Smooth muscle cell (in vitro differentiated cells): ENCODE data around the gene CLIP2. TPM values are rescaled to one million over a fixed set of nuclear protein-coding genes. Genes with fewer than 3 reads are reported as not detected.
"Not testable (repeated sequence)": the region's sequence is repeated elsewhere in the genome, so short reads cannot be mapped to it uniquely, and the experiment has no call there.

Experiments used
- DNase-seq: peaks from one replicate; lab custom pipeline; 2025; ENCODE audit not compliant: unreplicated experiment; lab: John Stamatoyannopoulos, UW
- H2AFZ ChIP-seq: fragments of 200-600 bp; sonication (generic); 2 replicates; pipeline ENCODE4 v1.6.0; 2016; ENCODE audit warnings: antibody characterized with exemption, low read depth, mild to moderate bottlenecking
- H3F3A ChIP-seq: fragments of 200-600 bp; sonication (generic); 2 replicates; pipeline ENCODE4 v1.6.0; 2017; ENCODE audit warnings: antibody characterized with exemption, low read depth
- H3K27ac ChIP-seq: fragments of 200-600 bp; sonication (generic); 2 replicates; pipeline ENCODE4 v1.5.1; 2016; ENCODE audit warnings: low read depth, mild to moderate bottlenecking
- H3K27me3 ChIP-seq: fragments of 200-600 bp; sonication (generic); 2 replicates; pipeline ENCODE4 v1.6.1; 2016; ENCODE audit warnings: low read depth, mild to moderate bottlenecking
- H3K36me3 ChIP-seq: fragments of 200-600 bp; sonication (generic); 2 replicates; pipeline ENCODE4 v1.5.1; 2016; ENCODE audit warnings: low read depth
- H3K4me1 ChIP-seq: fragments of 200-600 bp; sonication (generic); 2 replicates; pipeline ENCODE4 v1.5.1; 2016; ENCODE audit warnings: low read depth
- H3K4me2 ChIP-seq: fragments of 200-600 bp; sonication (generic); 2 replicates; pipeline ENCODE4 v1.6.0; 2016; ENCODE audit warnings: mild to moderate bottlenecking
- H3K4me3 ChIP-seq: fragments of 200-600 bp; sonication (generic); 2 replicates; pipeline ENCODE4 v1.5.1; 2016; ENCODE audit warnings: mild to moderate bottlenecking
- H3K79me2 ChIP-seq: fragments of 200-600 bp; sonication (generic); 2 replicates; pipeline ENCODE4 v1.6.0; 2016; ENCODE audit warnings: low read depth, mild to moderate bottlenecking
- H3K9ac ChIP-seq: fragments of 200-600 bp; sonication (generic); 2 replicates; pipeline ENCODE4 v1.6.0; 2016; ENCODE audit warnings: low read depth
- H3K9me3 ChIP-seq: fragments of 200-600 bp; sonication (generic); replicated peaks from 2 replicates; pipeline ENCODE4 v1.5.1; 2016; ENCODE audit warnings: low read depth
- H4K20me1 ChIP-seq: fragments of 200-600 bp; sonication (generic); 2 replicates; pipeline ENCODE4 v1.6.0; 2016; ENCODE audit warnings: low read depth
- WGBS: methylation state at CpG from one replicate; pipeline ENCODE4 v1.1.7; 2016; ENCODE audit warnings: low lambda C conversion rate; 5-methylcytosine and 5-hydroxymethylcytosine counted together
- polyA plus RNA-seq: library from polyadenylated mRNA; unstranded; fragments of >200 nt; fragmentation: Nextera tagmentation; extraction: Ambion mirVana; gene quantifications from 2 replicates; pipeline ENCODE4 v1.2.1, GENCODE V29; 2016
- total RNA-seq: library from RNA; depleted of rRNA; stranded (reverse); fragments of >200 nt; gene quantifications from 2 replicates; pipeline ENCODE4 v1.2.3, GENCODE V29; 2014
- TF ChIP-seq, protein P1 (sequence below): fragments of 200-600 bp; sonication (generic); IDR thresholded peaks from 2 replicates; pipeline ENCODE4 v1.5.1; 2017; ENCODE audit warnings: borderline replicate concordance, mild to moderate bottlenecking, antibody characterized with exemption; ENCODE audit not compliant: insufficient read depth, poor library complexity, severe bottlenecking

The CLIP2 gene
- total and polyA plus RNA-seq, 2 experiments from 2014 or later, result 12.1 to 23.3 TPM

DNA sequence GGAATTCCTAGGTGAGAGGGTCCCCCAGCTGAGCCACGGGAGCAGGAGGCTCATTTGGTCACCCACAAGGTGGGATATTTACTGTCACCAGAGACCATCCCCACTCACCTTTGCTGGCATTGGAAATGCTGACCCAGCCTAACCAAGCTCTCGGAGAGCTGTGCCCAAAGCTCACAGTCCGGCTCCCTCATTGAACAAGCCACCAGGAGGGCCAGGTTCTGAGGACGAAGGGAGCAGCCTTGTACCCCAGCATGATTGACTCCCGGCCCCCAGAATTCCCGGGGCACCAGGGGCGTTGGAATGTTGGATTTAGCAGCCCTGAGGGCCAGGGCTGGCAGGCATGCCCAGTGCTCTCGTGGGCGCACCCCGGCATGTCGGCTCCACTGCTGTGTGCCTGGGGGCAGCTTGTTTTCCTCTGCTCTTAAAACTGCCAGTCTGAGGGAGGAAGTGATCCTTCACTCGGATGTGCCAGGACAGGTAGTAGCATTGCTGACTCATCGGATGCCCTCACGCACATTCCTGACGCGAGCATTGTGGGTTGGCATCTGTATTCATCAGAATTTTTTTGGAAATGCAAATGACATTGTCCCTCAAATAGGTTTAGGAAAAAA is 23.3 kb downstream of the CLIP2 start:
- Histone ChIP-seq H3K36me3 (no peaks in the 10 kb centered on the region), H3K4me2 (no peak overlapping the region), H3K9me3 (no peaks in the 10 kb centered on the region), H3F3A (no peaks in the 10 kb centered on the region), H3K4me3 (no peak overlapping the region), H3K4me1 (no peaks in the 10 kb centered on the region), H3K9ac (no peak overlapping the region), H3K79me2 (peaks cover 39% of the 10 kb centered on the region), H3K27ac (no peak overlapping the region), H3K27me3 (no peaks in the 10 kb centered on the region), H2AFZ (no peak overlapping the region), H4K20me1 (peaks cover 98% of the 10 kb centered on the region)
- WGBS, result 78% methylated on average over 16 of the region's 16 CpGs
- TF ChIP-seq, protein P1, sequence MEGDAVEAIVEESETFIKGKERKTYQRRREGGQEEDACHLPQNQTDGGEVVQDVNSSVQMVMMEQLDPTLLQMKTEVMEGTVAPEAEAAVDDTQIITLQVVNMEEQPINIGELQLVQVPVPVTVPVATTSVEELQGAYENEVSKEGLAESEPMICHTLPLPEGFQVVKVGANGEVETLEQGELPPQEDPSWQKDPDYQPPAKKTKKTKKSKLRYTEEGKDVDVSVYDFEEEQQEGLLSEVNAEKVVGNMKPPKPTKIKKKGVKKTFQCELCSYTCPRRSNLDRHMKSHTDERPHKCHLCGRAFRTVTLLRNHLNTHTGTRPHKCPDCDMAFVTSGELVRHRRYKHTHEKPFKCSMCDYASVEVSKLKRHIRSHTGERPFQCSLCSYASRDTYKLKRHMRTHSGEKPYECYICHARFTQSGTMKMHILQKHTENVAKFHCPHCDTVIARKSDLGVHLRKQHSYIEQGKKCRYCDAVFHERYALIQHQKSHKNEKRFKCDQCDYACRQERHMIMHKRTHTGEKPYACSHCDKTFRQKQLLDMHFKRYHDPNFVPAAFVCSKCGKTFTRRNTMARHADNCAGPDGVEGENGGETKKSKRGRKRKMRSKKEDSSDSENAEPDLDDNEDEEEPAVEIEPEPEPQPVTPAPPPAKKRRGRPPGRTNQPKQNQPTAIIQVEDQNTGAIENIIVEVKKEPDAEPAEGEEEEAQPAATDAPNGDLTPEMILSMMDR, result no peak
- no peak for DNase-seq

DNA sequence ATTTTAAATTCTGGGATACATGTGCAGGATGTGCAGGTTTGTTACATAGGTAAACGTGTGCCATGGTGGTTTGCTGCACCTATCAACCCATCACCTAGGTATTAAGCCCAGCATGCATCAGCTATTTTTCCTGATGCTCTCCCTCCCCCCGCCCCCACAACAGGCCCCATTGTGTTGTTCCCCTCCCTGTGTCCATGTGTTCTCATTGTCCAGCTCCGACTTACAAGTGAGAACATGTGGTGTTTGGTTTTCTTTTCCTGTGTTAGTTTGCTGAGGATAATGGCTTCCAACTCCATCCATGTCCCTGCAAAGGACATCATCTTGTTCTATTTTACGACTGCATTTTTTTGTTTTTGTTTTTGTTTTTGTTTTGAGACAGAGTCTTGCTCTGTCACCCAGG is 26.7 kb downstream of the CLIP2 start:
- WGBS, result 83% methylated on average over 4 of the region's 4 CpGs
- not testable (repeated sequence) for H3F3A ChIP-seq, DNase-seq, H3K27ac ChIP-seq, H3K4me1 ChIP-seq, H3K9me3 ChIP-seq, H3K4me2 ChIP-seq, H3K4me3 ChIP-seq, H2AFZ ChIP-seq, H3K9ac ChIP-seq, H3K27me3 ChIP-seq, H3K36me3 ChIP-seq
- peaks cover 30% of the 10 kb centered on the region for H3K79me2 ChIP-seq
- H4K20me1 ChIP-seq, result peaks cover 76% of the 10 kb centered on the region

DNA sequence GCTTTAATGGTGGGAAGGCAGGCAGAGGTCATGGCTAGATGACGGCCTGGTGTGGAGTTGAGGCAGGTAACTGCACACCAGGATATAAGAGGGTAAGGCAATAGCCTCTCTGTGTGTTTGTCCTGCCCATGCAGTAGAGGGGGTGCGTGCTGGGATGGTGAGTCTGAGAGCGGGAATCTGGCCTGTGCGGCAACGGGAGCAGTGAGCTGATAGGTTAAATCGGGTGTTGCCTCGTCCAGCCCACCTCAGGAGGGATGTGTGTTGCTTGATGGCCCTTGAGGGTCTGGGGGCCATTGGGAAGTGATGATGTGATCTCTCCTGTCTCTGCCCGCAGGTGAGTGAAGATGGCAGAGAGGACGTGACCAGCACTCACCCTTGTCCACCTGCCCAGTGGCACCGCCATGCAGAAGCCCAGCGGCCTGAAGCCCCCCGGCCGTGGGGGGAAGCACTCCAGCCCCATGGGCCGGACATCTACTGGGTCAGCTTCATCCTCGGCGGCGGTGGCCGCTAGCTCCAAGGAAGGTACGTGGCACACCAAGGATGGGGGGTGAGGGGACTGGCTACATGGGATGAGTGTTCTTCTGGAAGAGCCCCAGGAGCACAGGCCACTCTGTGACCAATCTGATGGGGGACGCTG is 28.1 kb downstream of the CLIP2 start:
- no peaks in the 10 kb centered on the region for H3K9me3 ChIP-seq
- no peaks in the 10 kb centered on the region for H3K36me3 ChIP-seq
- no peak overlapping the region for H3K4me3 ChIP-seq
- H3K4me2 ChIP-seq, result no peak overlapping the region
- H3K79me2 ChIP-seq, result peaks cover 23% of the 10 kb centered on the region
- H4K20me1 ChIP-seq, result peaks cover 74% of the 10 kb centered on the region
- no peaks in the 10 kb centered on the region for H3K4me1 ChIP-seq
- TF ChIP-seq, protein P1, result no peak
- H2AFZ ChIP-seq, result no peak overlapping the region
- no peak for DNase-seq
- 95% methylated on average over 18 of the region's 20 CpGs for WGBS
- H3K27me3 ChIP-seq, result no peaks in the 10 kb centered on the region
- no peak overlapping the region for H3K27ac ChIP-seq
- no peaks in the 10 kb centered on the region for H3F3A ChIP-seq
- no peak overlapping the region for H3K9ac ChIP-seq

DNA sequence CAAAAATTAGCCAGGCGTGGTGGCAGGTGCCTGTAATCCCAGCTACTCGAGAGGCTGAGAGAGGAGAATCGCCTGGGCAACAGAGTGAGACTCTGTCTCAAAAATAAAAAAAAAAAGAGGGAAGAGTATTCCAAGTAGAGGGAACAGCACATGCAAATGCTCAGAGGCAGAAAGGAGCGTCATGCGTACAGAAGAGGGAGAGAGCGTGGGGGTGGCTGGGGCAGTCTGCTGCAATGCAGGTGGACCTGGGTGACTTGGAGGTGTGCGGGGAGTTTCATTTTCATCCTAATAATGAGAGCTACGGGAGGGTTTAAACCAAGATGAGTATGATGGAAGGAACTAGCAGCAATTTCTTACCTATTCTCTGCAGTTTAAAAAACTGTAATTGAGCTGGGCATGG is 28.8 kb downstream of the CLIP2 start:
- Histone ChIP-seq H3F3A (no peaks in the 10 kb centered on the region), H3K4me2 (no peak overlapping the region), H3K36me3 (no peaks in the 10 kb centered on the region), H3K9me3 (no peaks in the 10 kb centered on the region), H4K20me1 (peaks cover 73% of the 10 kb centered on the region), H3K27me3 (no peaks in the 10 kb centered on the region), H3K4me3 (no peak overlapping the region), H2AFZ (no peak overlapping the region), H3K4me1 (no peaks in the 10 kb centered on the region), H3K9ac (no peak overlapping the region), H3K79me2 (peaks cover 15% of the 10 kb centered on the region), H3K27ac (no peak overlapping the region)
- DNase-seq, result no peak
- WGBS, result 98% methylated on average over 8 of the region's 8 CpGs
- TF ChIP-seq, protein P1, result no peak
